Measurements from ENCODE around the gene EFNA5.

GRCh38 chr5:107340631-107341030 lies 330.1 kb downstream of the EFNA5 start:
- no peak for TF ChIP-seq EZH2 (IDR thresholded peaks at IDR 0.05; ENCODE audit: insufficient read depth, poor library complexity, severe bottlenecking)
- TF ChIP-seq EZH2phosphoT487 (IDR thresholded peaks at IDR 0.05; ENCODE audit: insufficient read depth, low read depth), result no peak
